ENCODE measurements around the gene HAO1. TPM values are rescaled to one million over a fixed set of nuclear protein-coding genes. Genes with fewer than 3 reads are reported as not detected.

Gene HAO1
- total RNA-seq, 4 donors from 2014 or later, result not detected

GRCh38 chr20:7883309-7883708, 56.9 kb downstream of the HAO1 start:
- TF ChIP-seq, protein P1, sequence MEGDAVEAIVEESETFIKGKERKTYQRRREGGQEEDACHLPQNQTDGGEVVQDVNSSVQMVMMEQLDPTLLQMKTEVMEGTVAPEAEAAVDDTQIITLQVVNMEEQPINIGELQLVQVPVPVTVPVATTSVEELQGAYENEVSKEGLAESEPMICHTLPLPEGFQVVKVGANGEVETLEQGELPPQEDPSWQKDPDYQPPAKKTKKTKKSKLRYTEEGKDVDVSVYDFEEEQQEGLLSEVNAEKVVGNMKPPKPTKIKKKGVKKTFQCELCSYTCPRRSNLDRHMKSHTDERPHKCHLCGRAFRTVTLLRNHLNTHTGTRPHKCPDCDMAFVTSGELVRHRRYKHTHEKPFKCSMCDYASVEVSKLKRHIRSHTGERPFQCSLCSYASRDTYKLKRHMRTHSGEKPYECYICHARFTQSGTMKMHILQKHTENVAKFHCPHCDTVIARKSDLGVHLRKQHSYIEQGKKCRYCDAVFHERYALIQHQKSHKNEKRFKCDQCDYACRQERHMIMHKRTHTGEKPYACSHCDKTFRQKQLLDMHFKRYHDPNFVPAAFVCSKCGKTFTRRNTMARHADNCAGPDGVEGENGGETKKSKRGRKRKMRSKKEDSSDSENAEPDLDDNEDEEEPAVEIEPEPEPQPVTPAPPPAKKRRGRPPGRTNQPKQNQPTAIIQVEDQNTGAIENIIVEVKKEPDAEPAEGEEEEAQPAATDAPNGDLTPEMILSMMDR (IDR thresholded peaks at IDR 0.05; ENCODE audit: low read depth), result no peak

DNA sequence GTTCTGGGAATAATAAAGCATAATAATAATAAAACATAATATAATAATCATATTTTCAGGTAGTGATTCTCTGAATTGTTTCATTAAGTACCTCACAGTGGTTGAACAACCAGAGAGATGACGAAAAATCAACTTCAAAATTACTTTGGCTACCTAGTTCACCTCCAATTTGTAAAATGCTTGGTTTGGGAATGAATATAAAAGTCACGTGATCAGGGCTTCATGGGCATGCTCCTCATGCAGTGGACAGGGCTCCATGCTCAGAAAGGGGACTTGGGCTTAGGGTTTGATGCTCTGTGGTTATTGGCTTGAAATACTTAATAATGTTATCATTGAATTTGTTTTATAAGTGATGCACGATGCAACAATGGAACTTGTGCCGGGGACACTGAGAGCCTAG, 58.2 kb downstream of the HAO1 start:
- TF ChIP-seq, protein P1 (IDR thresholded peaks at IDR 0.05; ENCODE audit: low read depth), result no peak

DNA sequence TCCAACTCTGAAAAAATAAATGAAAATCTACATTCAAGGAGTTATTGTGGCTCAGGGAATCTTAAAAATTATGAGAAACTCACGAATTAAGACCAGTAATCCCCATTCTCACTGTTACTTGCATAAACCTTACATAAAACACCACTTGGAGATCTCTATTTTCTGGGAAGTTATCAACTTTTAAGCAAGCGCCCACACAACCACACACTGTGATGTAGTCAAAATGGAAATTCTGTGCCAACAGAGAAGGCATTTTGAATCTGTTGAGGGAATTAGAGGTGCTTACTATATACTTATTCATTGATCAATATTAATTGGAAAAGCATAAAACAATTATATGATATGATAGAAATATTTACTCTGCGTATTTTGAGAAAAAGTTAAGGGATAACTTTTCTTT, 58.7 kb downstream of the HAO1 start:
- TF ChIP-seq, protein P1 (IDR thresholded peaks at IDR 0.05; ENCODE audit: low read depth), result no peak

GRCh38 chr20:7879883-7880282, 60.4 kb downstream of the HAO1 start:
- TF ChIP-seq, protein P1 (IDR thresholded peaks at IDR 0.05; ENCODE audit: low read depth), result no peak

- TF ChIP-seq, protein P1 (IDR thresholded peaks at IDR 0.05; ENCODE audit: low read depth), result no peak
Measured at GRCh38 chr20:7868108-7868507, 72.2 kb downstream of the HAO1 start.

GRCh38 chr20:7866285-7866684, 74.0 kb downstream of the HAO1 start:
- TF ChIP-seq, protein P1 (IDR thresholded peaks at IDR 0.05; ENCODE audit: low read depth), result no peak

- TF ChIP-seq, protein P1 (IDR thresholded peaks at IDR 0.05; ENCODE audit: low read depth), result no peak
Measured at GRCh38 chr20:7859356-7859802, 80.9 kb downstream of the HAO1 start.

Measured in subcutaneous adipose tissue (tissue), 4 donors.